ENCODE results near the gene RAP1GDS1. TPM values are rescaled to one million over a fixed set of nuclear protein-coding genes. Genes with fewer than 3 reads are reported as not detected.

The RAP1GDS1 gene
- polyA plus RNA-seq, 3 donors: 23.6 to 37.9 (median 37.8) TPM

DNA sequence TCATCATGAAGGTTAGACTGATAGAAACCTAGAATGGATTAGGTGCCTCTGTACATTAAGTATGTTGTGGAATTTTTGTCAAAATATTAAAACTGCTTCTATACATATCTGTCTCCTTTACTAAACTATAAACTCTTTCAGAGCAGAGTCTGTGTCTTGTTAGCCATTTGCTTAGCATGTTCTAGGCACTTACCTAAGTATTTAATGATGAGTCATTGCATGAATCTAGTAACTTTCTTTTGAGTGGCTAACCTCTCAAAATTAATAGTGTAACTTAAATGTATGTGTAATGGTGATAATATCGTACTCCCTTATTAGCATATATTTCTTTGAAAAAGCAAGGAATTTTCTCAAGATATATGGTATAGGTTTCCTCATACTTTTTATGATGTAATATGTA is 57.8 kb downstream of the RAP1GDS1 start:
- H3K36me3 ChIP-seq (replicated peaks in 1 of 2; ENCODE audit: control insufficient read depth in 1 of 2, insufficient read depth in 2 of 2, low read length in 2 of 2): peaks cover 5 to 11% of the 10 kb centered on the region in 2 donors
- no peaks in the 10 kb centered on the region for H3K4me1 ChIP-seq (ENCODE audit: control insufficient read depth in 1 of 2, insufficient read depth in 2 of 2, low read length in 2 of 2)
- Mint-ChIP-seq H3K36me3 (peaks cover 12 to 17% of the 10 kb centered on the region in 2 donors), H3K4me3 (no peak overlapping the region), H3K4me1 (no peaks in the 10 kb centered on the region), H3K9me3 (peaks cover 11 to 21% (median 16%) of the 10 kb centered on the region in 7 donors), H3K27ac (no peak overlapping the region), H3K27me3 (ENCODE audit: low read depth in 3 of 3) (peaks cover 0 to 3% (median 0%) of the 10 kb centered on the region in 3 donors)
- H3K27me3 ChIP-seq (ENCODE audit: control insufficient read depth in 2 of 2, insufficient read depth in 2 of 2, low read length in 2 of 2): no peaks in the 10 kb centered on the region
- no peak overlapping the region for H3K4me3 ChIP-seq (replicated peaks in 1 of 3; ENCODE audit: low read depth in 2 of 3, low read length in 3 of 3)
- no peak for DNase-seq
- TF ChIP-seq, protein P1, sequence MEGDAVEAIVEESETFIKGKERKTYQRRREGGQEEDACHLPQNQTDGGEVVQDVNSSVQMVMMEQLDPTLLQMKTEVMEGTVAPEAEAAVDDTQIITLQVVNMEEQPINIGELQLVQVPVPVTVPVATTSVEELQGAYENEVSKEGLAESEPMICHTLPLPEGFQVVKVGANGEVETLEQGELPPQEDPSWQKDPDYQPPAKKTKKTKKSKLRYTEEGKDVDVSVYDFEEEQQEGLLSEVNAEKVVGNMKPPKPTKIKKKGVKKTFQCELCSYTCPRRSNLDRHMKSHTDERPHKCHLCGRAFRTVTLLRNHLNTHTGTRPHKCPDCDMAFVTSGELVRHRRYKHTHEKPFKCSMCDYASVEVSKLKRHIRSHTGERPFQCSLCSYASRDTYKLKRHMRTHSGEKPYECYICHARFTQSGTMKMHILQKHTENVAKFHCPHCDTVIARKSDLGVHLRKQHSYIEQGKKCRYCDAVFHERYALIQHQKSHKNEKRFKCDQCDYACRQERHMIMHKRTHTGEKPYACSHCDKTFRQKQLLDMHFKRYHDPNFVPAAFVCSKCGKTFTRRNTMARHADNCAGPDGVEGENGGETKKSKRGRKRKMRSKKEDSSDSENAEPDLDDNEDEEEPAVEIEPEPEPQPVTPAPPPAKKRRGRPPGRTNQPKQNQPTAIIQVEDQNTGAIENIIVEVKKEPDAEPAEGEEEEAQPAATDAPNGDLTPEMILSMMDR (IDR thresholded peaks at IDR 0.05): no peak
- no peaks in the 10 kb centered on the region for H3K79me2 ChIP-seq (ENCODE audit: insufficient read depth, low read length)
- H3K27ac ChIP-seq (ENCODE audit: low read depth in 1 of 2, low read length in 2 of 2): no peak overlapping the region
- peaks cover 14 to 28% of the 10 kb centered on the region in 2 donors for H3K9me3 ChIP-seq (replicated peaks in 1 of 2; ENCODE audit: control insufficient read depth in 1 of 2, insufficient read depth in 1 of 2, low read length in 2 of 2)
- H3K4me2 ChIP-seq (replicated peaks; ENCODE audit: extremely low read depth, low read length, poor library complexity, severe bottlenecking): no peak overlapping the region
- no CpG with 5 or more reads among the region's 1 CpG for WGBS (ENCODE audit: insufficient coverage)
- intact Hi-C loops (cut with micrococcal nuclease): no loop called here
- no peak overlapping the region for H3K9ac ChIP-seq (ENCODE audit: insufficient read depth, low read length, poor library complexity, severe bottlenecking)
- H4K20me1 ChIP-seq (ENCODE audit: insufficient read depth, low read length): no peaks in the 10 kb centered on the region
- H2AFZ ChIP-seq (ENCODE audit: insufficient read depth, low read depth, low read length, poor library complexity, severe bottlenecking): no peak overlapping the region

DNA sequence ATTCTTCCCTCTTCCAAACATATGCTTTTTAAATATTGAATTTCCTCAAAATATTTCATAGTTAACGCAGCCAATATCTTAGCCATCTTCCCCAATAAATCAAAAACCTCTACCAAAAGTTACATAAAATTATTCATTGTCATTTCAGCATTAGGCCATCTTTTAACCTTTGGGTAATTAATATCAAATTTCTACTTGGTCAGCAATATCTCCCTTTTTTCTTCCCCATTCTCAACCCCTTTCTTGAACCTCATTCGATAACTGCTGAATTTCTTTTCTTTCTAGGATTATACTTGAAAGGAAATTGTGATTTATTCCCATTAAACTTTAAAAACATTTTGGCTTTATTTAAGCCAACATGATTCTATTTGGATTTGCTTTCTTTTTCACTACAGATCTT is 65.0 kb downstream of the RAP1GDS1 start:
- Mint-ChIP-seq H3K4me1 (no peaks in the 10 kb centered on the region), H3K27me3 (ENCODE audit: low read depth in 3 of 3) (no peaks in the 10 kb centered on the region), H3K4me3 (no peak overlapping the region), H3K9me3 (peaks cover 14 to 22% (median 17%) of the 10 kb centered on the region in 7 donors), H3K36me3 (peaks cover 2 to 12% of the 10 kb centered on the region in 2 donors), H3K27ac (no peak overlapping the region)
- Histone ChIP-seq H3K79me2 (ENCODE audit: insufficient read depth, low read length) (no peaks in the 10 kb centered on the region), H3K4me1 (ENCODE audit: control insufficient read depth in 1 of 2, insufficient read depth in 2 of 2, low read length in 2 of 2) (no peaks in the 10 kb centered on the region), H3K4me3 (replicated peaks in 1 of 3; ENCODE audit: low read depth in 2 of 3, low read length in 3 of 3) (no peak overlapping the region), H3K36me3 (replicated peaks in 1 of 2; ENCODE audit: control insufficient read depth in 1 of 2, insufficient read depth in 2 of 2, low read length in 2 of 2) (peaks cover 0 to 5% of the 10 kb centered on the region in 2 donors), H3K27me3 (ENCODE audit: control insufficient read depth in 2 of 2, insufficient read depth in 2 of 2, low read length in 2 of 2) (no peaks in the 10 kb centered on the region), H2AFZ (ENCODE audit: insufficient read depth, low read depth, low read length, poor library complexity, severe bottlenecking) (no peak overlapping the region), H3K27ac (ENCODE audit: low read depth in 1 of 2, low read length in 2 of 2) (no peak overlapping the region), H3K9me3 (replicated peaks in 1 of 2; ENCODE audit: control insufficient read depth in 1 of 2, insufficient read depth in 1 of 2, low read length in 2 of 2) (peaks cover 3 to 20% of the 10 kb centered on the region in 2 donors), H4K20me1 (ENCODE audit: insufficient read depth, low read length) (no peaks in the 10 kb centered on the region), H3K4me2 (replicated peaks; ENCODE audit: extremely low read depth, low read length, poor library complexity, severe bottlenecking) (no peak overlapping the region), H3K9ac (ENCODE audit: insufficient read depth, low read length, poor library complexity, severe bottlenecking) (no peak overlapping the region)
- TF ChIP-seq, protein P1 (IDR thresholded peaks at IDR 0.05): no peak
- intact Hi-C loops (cut with micrococcal nuclease): no loop called here
- DNase-seq: no peak
- WGBS (ENCODE audit: insufficient coverage): no CpG with 5 or more reads among the region's 2 CpGs

Measured in CD14-positive monocyte (primary cell).